Left kidney (tissue), 2 donors: ENCODE results near the gene PLCH1. TPM values are rescaled to one million over a fixed set of nuclear protein-coding genes. Genes with fewer than 3 reads are reported as not detected.

ENCODE experiments used
- DNase-seq: peaks from one replicate; pipeline ENCODE4 v3.0.0-alpha.2; 2013
- polyA plus RNA-seq: library from polyadenylated mRNA; unstranded; fragments of 120-200 nt; gene quantifications from one replicate; pipeline ENCODE4 v1.2.1, GENCODE V29; 2013; ENCODE audit not compliant: insufficient read length

The PLCH1 gene
- polyA plus RNA-seq, 1 donor, result 13.6 TPM

DNA sequence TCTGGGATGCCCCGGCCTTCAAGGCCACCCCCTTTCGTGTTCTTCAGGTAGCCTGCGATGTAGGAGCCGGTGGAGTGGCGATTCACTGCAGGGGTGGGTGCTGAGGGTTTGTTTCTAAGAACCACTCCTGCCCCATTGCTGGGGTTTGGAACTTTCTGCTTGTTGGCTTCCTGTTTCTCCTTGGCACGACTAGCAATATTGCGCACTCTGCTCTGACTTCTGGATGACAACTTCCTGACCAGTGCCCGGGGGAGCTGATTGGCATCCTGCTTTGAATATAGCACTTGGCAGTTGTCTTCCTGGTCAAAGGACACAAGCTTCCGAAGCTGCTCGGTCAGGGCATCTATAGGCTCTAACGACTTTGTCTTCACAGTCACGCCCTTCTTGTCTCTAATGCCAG lies 263.8 kb downstream of the PLCH1 start:
- DNase-seq, result no peak

DNA sequence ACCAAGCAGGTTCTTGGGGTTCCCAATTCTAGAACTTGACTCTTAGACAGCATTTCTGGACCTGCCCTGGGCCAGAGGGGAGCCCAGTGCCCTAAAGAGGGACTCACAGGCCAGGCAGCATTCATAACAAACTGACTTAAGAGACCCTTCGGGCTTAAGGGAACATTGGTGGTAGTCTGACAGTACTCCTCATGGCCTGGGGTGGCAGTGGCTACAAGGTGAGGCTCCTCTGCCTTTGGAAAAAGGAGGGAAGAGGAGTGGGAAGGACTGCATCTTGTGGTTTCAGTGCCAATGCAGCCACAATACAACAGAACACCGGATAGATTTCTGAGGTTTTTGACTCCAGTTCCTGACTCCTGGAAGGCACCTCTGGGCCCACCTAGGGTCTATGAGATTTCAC lies 279.2 kb downstream of the PLCH1 start:
- DNase-seq, result no peak

DNA sequence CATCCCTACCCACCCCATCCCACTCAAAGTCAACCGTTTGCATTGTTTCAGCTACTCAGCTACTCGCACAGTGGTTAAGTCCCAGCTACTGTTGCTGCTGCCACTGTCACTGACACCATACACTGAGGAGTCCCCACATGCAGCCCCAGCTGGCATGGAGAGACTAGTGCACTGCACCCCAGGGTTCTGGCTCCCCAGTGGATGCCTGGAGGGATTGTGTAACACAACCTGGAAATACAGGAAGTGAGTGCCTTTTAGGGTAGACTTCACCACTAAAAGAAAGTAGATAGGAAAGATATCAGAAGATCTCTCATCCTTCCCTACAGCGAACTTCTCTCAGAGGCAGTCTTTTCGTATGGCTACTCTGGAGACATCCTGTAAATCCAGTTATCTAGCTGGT lies 282.2 kb downstream of the PLCH1 start:
- DNase-seq, result no peak

DNA sequence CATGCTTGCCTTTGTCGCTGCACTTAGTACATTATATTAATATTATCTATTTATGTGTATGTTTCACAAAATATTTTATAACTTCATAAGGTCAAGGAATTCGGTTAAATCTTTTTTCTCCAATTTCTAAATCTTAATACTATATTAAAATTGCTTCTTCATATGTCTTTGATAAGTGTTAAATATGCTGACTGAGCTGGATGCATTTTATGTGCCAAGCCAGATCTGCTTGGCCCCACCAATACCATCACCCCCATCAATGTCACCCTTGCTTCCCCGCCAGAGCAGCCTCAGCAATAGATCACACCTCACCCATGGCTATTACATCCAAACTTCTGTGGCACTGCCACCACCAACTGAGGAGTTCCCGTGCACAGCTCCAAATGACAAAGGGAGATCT lies 287.3 kb downstream of the PLCH1 start:
- no peak for DNase-seq

DNA sequence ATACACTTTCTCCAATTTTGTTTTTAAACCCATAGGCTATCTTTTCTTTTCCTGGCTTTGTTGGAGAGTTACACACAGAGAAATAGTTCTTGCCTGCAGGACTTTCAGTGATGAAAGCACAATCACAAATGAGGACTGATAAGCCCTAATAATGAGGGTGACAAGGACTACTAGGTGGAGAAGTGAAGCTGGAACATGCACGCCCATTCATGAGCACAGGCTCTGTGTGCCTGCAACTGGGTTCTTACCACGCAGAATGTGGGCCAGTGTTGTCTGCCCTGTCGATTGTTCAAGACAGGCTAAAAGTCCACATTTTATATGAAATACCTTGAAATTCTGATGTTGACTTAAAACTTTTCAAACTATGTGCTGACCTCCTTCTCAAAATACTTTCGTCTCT lies 289.1 kb downstream of the PLCH1 start:
- DNase-seq, result no peak

DNA sequence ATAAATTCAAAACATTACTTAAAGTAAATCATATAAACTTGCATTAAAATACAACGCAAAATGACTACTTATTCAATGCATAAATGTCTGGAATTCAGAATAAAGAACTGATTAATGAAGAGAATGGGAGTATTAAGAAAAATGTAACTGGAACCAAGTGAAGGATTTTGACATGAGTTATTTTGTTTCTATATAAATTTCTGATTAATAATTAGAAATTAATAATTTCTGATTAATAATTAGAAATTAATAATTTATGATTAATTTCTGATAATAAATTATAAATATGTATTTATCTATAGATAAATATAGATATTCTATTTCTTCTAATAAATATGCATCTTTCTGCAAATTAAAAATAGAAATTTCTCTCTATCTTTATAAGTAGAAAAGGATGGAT lies 291.4 kb downstream of the PLCH1 start:
- DNase-seq, result no peak

DNA sequence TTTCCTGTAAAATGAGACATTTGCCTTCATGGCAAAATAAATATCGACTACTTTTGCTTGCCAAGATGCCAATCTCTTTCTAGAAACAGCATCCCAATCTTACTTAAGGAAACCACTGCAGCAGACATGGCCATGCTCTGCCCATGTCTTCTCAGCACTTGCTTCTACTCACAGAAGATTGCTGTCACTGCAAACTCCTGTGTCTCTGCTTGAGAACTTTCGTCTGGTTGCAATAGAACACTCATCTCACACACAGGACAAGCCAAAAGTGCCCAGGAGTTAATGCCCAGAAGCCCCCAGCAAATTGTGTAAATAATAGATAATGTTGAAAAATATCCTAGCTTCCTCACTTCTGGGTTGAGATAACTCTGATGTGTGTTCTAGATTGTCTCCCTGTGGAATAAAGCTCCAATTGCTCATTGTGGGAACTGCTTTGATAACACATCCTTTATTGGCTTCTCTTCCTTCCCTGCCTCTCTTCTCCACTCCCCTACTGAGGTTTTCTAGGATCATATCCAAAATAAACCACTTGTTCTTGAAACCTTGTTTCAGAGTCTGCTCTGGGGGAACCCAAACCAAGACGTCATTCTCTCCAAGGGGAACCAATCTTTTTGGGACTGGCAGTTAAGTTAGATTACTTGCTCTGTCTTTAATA lies 295.1 kb downstream of the PLCH1 start:
- DNase-seq, result no peak

DNA sequence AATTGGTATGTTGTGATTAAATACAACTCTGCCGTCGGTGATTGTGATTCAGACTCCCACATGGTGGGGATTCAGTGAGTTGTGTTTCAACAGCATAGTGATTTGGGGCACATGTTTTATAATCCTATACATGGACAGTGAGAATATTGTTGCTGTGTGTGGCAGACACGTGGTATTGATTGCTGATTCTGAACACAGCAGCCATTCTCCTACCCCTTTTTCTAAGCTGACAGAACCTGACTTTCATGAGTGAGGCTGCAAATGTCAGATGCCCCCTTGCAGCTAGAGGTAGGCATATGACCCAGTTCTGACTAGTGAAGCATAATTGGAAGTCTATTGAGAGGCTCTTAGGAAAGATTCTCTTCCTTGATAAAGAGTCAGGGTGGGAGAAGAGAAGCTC lies 296.3 kb downstream of the PLCH1 start:
- no peak for DNase-seq

DNA sequence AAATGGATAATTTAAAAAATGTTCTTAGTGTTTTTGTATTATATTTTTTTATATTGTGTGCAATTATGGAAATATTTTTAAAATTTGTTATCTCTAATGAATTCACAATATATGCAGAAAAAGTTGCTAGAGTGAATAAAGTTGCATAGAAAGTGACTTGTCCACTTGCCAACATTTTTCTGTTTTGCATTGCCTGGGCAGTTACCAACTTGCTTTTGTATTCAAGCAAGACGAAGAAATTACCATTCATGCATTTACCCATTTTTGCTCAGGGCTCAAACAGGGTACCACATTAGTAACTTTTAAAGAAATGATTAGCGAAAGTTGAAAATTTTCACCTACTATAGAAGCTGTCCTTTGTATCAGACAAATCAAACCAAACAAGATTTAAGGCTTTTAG lies 298.5 kb downstream of the PLCH1 start:
- DNase-seq, result no peak

DNA sequence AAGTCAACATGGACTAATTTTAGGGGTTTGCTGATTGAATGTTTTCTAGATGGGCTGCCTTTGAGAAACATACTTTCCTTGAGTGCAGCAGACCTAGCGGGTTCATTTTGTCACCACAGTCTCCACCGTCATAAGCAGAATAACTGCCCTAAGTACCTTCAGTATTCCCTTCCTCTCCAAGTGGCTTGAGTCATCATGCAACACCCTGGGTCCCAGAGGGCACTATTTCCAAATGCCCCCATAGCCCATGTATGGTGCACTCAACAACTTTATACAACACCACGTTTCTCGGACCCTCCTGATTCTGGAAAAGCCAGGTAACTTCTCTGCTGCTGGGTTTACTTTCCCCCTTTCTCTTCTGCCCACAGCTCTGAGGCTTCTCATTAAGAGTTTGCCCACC lies 300.1 kb downstream of the PLCH1 start:
- DNase-seq, result no peak

DNA sequence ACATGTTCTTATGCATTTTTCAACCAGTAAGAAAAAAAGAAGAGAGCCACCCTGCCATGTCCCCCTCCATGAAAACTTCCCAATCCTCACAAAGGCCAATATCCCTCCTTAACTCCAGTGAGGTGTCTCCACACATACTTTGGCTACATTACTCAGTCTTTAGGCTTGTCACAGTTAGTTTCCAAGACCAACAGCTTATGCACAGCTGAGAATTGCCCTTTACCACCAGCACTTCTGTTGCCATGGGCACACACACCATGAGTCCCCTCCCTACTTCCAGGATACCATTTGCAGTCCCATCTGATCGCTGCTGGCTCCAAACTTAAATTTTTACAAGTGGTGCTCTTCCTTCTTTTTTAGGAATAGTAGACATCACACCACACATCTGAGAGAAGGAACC lies 301.1 kb downstream of the PLCH1 start:
- DNase-seq, result no peak

DNA sequence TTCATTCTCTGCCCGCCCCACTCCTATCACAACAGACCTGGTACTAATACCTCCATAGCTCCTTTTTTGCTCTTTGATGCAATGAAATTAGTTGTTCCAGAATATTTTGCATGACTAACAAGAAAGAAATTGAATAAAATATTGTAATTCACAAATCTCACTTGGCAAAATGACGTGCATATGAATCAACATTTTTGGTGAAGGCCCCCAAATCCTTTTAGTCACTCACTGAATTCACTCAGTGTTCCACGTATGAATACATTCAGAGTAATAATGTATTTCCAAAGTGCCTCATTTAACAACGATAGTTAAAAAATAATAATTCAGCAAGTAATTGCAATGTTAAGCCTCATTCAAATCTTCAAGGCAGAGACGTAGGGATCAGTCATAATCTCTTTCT lies 302.8 kb downstream of the PLCH1 start:
- DNase-seq, result no peak

DNA sequence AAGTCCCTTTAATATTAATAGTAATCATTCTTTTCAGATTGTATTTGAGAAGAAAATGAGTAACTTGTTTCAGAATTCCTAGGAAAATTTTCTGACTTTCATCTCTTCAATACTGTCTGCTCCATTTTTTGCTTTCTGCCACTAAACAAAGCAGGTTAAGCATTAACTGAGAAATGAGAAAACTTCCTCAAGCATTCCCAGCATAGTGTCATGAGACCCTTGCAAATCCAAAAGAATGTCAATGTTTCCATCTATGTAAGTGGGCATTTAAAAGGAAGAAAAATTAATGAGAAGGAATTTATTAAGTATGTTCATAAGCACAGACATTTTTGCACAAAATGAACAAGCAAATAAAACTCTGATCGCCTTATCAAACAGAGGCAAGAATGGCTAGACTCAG lies 303.4 kb downstream of the PLCH1 start:
- DNase-seq, result no peak

DNA sequence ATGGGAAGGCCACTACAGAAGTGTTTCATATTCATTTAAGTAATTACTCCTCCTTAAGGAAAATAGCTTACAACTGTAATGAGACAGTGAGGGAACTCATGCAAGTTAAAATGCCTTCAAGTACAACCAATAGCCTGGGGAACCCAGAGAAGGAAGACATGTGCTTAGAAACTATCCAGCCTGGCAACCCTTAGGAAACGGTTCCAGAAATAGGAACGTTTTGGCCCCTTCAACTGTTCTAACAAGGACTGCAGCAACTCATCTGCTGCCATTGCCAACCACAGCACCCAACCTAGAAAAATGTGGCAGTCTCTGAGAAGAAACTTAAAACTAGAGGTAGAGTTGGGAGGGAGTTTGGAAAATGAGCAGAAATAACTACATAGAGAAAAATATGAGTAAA lies 303.8 kb downstream of the PLCH1 start:
- DNase-seq, result no peak

DNA sequence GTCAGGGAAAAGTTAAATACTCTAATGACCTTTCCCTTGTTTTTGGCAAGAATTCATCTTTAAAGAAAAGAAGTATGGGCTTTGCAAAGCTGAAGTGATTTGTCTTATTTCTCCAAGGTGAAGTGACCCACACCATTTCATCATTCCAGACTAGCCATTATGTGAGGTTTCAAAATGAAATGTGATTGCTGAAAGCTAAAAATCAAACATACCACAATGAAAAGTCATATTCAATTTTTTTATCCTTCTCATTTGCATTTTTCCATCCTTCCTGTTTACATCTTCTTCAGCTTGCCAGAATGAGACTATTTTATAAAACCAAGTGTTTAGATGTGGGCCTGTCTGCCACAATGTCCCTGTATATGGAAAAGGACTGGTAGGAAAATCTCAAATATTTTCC lies 309.1 kb downstream of the PLCH1 start:
- DNase-seq, result no peak

DNA sequence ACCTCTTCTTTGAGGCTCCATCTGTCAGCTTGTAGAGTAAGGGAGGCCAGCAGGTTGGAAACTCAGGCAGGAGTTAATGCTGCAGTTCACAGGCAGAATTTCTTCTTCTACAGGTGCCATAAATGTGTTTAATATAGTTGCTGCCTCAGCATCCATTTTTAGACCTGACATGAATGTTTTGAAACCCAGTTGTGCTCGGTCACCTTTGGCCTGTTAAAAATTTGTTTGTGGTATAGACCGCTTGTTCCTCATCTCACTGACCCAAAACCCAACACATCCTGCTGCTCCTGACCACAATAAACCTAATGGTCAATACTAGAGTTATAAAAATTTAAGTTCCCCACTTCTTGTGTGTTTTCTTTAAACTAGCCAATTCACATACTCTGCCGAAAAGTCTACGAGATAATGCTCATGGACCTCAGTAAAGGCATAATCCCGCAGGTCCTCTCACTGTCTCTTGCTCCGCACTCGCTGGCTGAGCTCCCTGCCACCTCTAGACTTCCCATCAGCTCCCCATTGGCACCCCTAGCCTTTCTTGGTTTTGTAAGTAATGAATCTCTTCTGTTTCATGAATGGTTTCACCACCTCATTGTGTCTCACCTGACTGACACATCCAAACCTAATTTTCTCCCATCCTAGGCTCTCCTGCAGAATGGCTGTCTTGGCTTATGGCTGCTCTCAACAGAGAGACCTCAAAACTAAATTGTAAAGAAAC lies 312.9 kb downstream of the PLCH1 start:
- no peak for DNase-seq

DNA sequence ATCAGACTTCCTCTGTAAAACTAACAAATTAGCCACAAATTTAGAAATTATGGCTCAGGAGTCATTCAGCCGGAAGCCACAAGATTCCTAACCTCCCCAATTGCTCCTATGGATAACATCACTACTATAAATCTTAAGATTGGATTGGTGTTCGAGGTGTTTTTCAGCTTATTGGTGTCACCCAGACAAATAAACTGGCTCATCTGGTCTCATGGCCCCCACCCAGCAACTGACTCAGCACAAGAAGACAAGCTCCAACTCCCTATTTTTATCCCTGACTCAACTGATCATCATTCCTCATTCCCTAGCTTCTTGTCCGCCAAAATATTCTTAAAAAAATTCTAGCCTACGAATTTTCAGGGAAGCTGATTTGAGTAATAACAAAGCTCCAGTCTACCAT lies 316.3 kb downstream of the PLCH1 start:
- DNase-seq, result no peak

DNA sequence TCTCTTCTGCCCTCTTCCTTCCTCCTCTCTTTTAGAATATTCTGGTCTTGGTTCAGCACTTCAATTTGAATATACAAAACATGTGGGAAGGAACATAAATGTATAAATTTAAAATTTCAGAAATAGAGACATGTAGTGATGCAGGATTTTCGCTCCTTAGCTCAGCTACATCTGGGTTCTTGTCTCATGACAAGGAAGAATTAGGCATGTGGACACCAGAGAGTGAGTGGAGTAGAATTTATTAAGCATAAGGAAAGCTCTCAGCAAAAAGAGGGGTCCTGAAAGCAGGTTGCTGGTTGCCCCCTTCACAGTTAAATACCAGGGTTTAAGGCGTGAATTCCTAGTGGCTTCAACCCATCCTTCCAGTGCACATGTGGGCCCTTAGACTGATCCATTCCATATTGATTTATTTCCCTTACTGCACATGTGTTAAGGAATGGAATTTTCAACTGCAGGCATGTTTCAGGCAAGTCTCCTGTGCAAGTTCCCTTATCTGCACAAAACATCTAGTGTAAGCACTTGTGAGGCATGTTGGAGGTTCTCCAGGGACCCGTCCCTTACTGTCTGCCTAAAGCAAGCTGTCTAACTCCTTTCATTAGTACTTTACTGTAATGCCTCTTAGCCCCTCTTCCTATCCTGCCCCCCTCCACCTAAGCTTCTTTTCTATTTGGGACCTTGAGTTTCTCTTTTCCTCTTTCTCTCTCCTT lies 318.2 kb downstream of the PLCH1 start:
- no peak for DNase-seq

DNA sequence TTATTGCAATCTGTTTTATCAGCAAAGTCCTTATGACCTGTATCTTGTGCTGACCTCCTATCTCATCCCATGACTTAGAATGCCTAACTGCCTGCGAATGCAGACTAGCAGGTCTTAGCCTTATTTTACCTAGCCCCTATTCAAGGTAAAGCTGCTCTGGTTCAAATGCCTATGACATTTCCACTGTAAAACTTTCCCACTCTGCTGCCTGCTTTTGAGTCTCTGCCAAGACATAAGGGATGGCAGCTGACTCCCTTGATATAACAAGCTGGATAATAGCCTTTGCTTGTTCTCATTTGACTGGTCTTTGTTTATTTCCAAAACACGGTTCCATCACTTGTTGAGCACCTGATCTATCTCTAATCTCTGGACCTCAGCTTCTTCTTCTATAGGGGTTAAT lies 319.5 kb downstream of the PLCH1 start:
- no peak for DNase-seq

DNA sequence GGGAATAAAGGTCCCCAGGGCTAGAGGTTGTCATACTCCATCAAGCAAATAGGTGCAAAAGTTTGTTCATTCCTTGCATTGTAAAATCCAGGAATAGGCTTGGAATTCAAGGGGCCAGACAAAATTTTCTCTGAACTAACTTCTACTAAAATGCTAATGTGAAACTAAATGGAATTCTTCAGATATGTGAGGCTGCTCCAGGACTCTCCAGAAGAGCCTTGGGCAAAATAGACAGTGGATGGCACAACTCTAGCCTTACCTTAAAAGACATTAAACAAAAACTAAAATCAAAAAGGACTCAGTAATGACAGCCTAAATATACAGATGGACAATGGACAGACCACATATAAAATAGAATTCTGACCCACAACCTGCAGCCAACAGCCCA lies 320.6 kb downstream of the PLCH1 start:
- DNase-seq, result no peak

DNA sequence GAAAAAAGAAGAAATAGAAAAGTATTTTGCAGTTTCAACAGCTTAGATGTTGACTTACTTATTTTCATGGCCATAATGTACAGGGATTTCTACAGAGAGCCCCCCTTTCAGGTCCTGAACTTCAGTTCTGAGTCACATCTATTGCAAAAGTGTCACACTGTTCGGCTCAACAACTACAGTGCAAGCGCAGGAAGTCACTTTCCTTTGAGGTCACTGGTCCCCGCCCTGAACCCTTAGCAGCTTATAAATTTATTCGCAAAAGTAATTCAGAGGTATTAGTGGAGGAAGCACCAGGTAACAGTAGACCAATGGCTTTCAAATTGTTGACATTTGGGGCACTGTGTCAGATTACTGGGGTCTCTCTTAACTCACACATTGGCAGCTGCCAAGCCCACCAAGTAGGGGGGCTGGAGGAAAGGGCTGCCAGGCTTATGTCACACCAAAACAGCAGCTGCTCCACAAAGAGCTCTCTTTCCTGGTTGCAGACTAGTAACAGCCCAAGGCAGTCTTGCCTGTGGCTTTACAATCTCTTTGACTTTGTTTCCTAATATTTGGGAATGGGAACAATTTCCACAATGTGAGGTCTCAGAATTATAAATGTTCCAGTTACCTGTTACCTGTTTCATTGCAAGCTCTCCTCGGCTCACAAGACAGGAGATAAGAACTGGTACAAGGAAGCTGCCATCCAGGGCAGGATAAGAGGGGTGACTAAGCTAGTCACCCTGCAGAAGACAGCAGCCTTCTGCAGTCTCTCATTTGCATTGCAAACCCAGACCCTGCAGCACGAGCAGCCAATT lies 321.1 kb downstream of the PLCH1 start:
- no peak for DNase-seq

DNA sequence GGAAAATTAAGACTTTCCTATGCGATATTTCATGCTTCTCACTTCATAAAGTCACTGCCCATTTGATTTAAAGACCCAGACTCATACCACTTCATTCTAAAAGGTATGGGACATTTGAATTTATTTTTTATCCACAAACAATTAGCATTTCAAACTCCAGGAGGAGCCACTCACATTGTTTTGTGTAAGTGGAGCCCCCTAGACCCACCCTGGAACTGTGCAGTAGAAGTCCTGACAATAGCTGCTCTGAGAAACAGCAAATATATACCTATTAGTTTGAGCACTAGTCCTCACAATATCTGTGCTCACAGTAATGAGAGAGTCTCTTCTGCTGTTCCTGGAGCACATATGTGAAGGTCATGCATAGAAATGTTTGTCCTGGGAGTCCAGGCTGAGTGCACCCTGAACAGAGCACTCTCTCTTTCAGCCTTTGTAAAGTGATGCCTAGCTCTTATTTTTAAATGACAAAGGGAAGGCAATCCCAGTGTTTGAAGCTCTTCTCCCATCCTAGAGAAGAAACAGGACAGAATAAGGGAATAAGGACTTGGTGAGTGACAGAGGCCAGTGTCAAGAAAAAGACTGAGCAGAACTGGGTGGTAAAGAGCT lies 323.9 kb downstream of the PLCH1 start:
- DNase-seq, result no peak
